NCI-H524 treated with DMSO at 0.1 percent for 48 hours (cell line): ENCODE data around the gene TFE3.

Source experiments
- DNase-seq: peaks from one replicate; lab custom pipeline; 2025; lab: John Stamatoyannopoulos, UW

TFE3 gene

GRCh38 chrX:49043220-49043986, at the start of gene TFE3:
TSS of gene TFE3 (minus strand) at chrX:49043357. CDS start at chrX:49043226, 131 bp downstream.
- peak; percentile 95 for DNase-seq

GRCh38 chrX:49089553-49089952, 46.4 kb upstream of the TFE3 start:
- no peak for DNase-seq

- no peak for DNase-seq
These were observed 39.2 kb upstream of the TFE3 start for GRCh38 chrX:49082271-49082871.

- DNase-seq, result no peak
These were observed 36.6 kb upstream of the TFE3 start, which contains the start of gene WDR45 for GRCh38 chrX:49079489-49080428. TSS of gene WDR45 (minus strand) at chrX:49079887. CDS start at chrX:49078095, 1,792 bp downstream.

- no peak for DNase-seq
These were observed 34.8 kb upstream of the TFE3 start for GRCh38 chrX:49077941-49078340.

GRCh38 chrX:49075347-49075746, 32.2 kb upstream of the TFE3 start:
- no peak for DNase-seq

- DNase-seq, result peak; percentile 52
These were observed 30.7 kb upstream of the TFE3 start, which contains the start of gene PRAF2 for GRCh38 chrX:49073601-49074575. TSS of gene PRAF2 (minus strand) at chrX:49074002. CDS start at chrX:49073987, 15 bp downstream.

GRCh38 chrX:49072712-49073095, 29.5 kb upstream of the TFE3 start:
- DNase-seq, result no peak

GRCh38 chrX:49071877-49072711, 28.9 kb upstream of the TFE3 start:
- no peak for DNase-seq

- DNase-seq, result no peak
These were observed 27.8 kb upstream of the TFE3 start for GRCh38 chrX:49070988-49071387.

GRCh38 chrX:49069038-49069437, 25.9 kb upstream of the TFE3 start:
- DNase-seq, result no peak

GRCh38 chrX:49067285-49068120, 24.3 kb upstream of the TFE3 start:
- no peak for DNase-seq

- DNase-seq, result no peak
These were observed 23.5 kb upstream of the TFE3 start for GRCh38 chrX:49066690-49067089.

- no peak for DNase-seq
These were observed 23.1 kb upstream of the TFE3 start for GRCh38 chrX:49066278-49066677.

- no peak for DNase-seq
These were observed 21.6 kb upstream of the TFE3 start for GRCh38 chrX:49064735-49065134.

GRCh38 chrX:49064303-49064702, 21.1 kb upstream of the TFE3 start:
- DNase-seq, result no peak

- DNase-seq, result no peak
These were observed 20.6 kb upstream of the TFE3 start for GRCh38 chrX:49063715-49064114.

GRCh38 chrX:49061916-49062315, 18.8 kb upstream of the TFE3 start:
- DNase-seq, result no peak

- no peak for DNase-seq
These were observed 18.3 kb upstream of the TFE3 start for GRCh38 chrX:49061490-49061889.
